ENCODE data around the gene PNLIPRP2.

GRCh38 chr10:116614796-116615195 lies 6.0 kb upstream of the PNLIPRP2 start:
- no peak for TF ChIP-seq GATA2 (IDR thresholded peaks at IDR 0.05; ENCODE audit: low read depth, low read length)
- TF ChIP-seq GATA3 (IDR thresholded peaks at IDR 0.05; ENCODE audit: low read depth, low read length): no peak

Data from SH-SY5Y (cell line).